ENCODE measurements around the gene IDI2.

DNA sequence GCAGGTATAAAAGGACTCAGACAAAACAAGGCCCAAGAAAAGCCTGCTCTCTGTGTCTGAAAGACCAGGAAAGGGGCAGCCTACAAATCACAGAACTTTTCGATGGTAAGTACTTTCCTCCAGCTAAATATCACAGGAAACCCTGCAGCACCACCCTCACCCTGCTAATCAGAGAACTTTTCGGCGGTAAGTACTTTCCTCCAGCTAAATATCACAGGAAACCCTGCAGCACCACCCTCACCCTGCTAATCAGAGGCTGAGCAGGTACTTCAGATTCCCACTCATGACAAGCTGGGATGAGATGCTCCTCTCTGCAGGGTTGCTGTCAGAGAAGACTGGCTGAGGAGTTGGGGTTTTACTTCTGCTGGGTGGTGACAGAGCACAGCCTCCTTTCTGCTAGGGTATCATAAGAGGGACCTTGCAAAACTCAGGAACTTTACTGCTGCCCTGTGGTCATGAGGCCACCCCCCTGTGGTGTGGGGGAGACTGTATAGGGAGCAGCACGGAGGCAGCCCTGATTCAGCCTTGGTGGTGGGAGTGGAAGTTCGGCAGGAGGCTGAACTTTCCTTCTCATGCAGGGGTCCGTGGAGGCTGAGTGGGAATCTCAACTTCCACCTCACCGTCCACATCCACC, 37.7 kb upstream of the IDI2 start:
- TF ChIP-seq, protein P1, sequence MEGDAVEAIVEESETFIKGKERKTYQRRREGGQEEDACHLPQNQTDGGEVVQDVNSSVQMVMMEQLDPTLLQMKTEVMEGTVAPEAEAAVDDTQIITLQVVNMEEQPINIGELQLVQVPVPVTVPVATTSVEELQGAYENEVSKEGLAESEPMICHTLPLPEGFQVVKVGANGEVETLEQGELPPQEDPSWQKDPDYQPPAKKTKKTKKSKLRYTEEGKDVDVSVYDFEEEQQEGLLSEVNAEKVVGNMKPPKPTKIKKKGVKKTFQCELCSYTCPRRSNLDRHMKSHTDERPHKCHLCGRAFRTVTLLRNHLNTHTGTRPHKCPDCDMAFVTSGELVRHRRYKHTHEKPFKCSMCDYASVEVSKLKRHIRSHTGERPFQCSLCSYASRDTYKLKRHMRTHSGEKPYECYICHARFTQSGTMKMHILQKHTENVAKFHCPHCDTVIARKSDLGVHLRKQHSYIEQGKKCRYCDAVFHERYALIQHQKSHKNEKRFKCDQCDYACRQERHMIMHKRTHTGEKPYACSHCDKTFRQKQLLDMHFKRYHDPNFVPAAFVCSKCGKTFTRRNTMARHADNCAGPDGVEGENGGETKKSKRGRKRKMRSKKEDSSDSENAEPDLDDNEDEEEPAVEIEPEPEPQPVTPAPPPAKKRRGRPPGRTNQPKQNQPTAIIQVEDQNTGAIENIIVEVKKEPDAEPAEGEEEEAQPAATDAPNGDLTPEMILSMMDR (conservative IDR thresholded peaks at IDR 0.05 in 1 of 2, IDR thresholded peaks at IDR 0.05 in 1 of 2; ENCODE audit: low read depth in 1 of 2, low read length in 2 of 2): no peak
- TF ChIP-seq EZH2 (IDR thresholded peaks at IDR 0.05; ENCODE audit: low read length, missing control alignments): no peak
